Stimulated activated CD8-positive, alpha-beta memory T cell treated with anti-CD3 and anti-CD28 coated beads, Interleukin-4, amount 100 ng/mL, for 48 hours (primary cell): ENCODE data around the gene TTC31.

ENCODE experiments used
- DNase-seq: peaks from one replicate; pipeline ENCODE4 v3.0.0-alpha.2; 2020

Gene TTC31

GRCh38 chr2:74488643-74489481 is 6.0 kb downstream of the TTC31 start:
- DNase-seq, result no peak

- no peak for DNase-seq
Measured at GRCh38 chr2:74489906-74490305, 7.0 kb downstream of the TTC31 start.

- no peak for DNase-seq
Measured at GRCh38 chr2:74491648-74492544, 9.0 kb downstream of the TTC31 start.

GRCh38 chr2:74493546-74493945 is 10.7 kb downstream of the TTC31 start:
- DNase-seq, result no peak

GRCh38 chr2:74495440-74495839 is 12.6 kb downstream of the TTC31 start:
- DNase-seq, result no peak

GRCh38 chr2:74496997-74497776 is 14.3 kb downstream of the TTC31 start:
- DNase-seq, result no peak

GRCh38 chr2:74497777-74498499 is 15.1 kb downstream of the TTC31 start:
- DNase-seq, result peak; percentile 66

GRCh38 chr2:74498500-74499266 is 15.8 kb downstream of the TTC31 start:
- peak; percentile 60 for DNase-seq

GRCh38 chr2:74499267-74499939 is 16.5 kb downstream of the TTC31 start, which contains the start of gene LBX2:
Gene LBX2 (minus strand): TSS chr2:74499603. CDS start chr2:74499537, 66 bp downstream.
- peak; percentile 65 for DNase-seq

- no peak for DNase-seq
Measured at GRCh38 chr2:74499940-74500577, 17.2 kb downstream of the TTC31 start.

GRCh38 chr2:74500578-74500946 is 17.7 kb downstream of the TTC31 start:
- no peak for DNase-seq

GRCh38 chr2:74501335-74502071 is 18.6 kb downstream of the TTC31 start:
- no peak for DNase-seq

- no peak for DNase-seq
Measured at GRCh38 chr2:74502147-74502719, 19.4 kb downstream of the TTC31 start.

GRCh38 chr2:74502720-74503505 is 20.0 kb downstream of the TTC31 start:
- DNase-seq, result peak; percentile 74

GRCh38 chr2:74503506-74504475 is 20.9 kb downstream of the TTC31 start:
- DNase-seq, result no peak

GRCh38 chr2:74504591-74504990 is 21.7 kb downstream of the TTC31 start:
- no peak for DNase-seq
